ENCODE measurements around the gene DPH1.

DNA sequence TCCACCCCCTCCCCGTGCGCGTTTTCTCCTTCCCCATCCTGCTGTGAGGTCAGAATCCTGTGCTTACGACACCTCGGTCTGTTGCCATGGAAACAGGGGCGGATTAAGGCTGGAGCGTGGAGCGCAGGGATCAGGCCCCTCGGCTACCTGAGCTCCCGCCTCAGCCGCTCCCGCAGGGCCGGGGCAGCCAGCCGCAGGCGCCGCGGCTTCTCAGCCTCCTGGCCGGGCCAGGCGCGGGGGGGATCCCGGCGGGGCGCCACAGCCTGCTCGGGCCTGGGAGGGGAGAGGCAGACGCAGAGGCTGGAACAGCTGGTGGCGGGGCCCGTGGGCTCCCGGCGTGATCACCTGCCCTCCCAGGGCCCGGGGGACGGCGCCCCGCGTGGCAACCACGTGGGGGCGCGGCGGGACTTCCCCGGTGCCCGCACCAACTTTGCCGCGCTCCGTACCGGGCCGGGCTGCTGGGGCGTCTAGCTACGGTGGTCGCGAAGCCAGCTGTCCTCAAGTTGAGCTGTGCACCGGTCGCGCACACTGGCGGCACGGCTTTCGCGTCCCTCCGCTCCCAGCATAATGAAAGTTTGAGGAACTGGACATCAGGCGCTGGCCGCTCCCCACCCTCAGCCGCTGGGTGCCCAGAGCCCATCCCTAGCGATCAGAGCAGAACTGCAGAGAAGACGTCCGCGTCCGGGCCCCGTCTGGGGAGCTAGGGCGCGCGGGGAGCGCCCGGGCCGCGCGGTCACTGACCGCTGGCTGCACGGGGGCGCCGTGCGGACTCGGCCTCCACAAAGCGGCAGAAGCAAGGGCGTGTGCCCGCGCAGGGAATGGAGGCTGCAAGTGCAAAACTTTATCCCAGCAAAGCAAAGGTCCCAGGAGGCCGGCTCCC, 6.0 kb upstream of the DPH1 start:
- TF ChIP-seq CTCF (IDR thresholded peaks at IDR 0.05; ENCODE audit: low read depth, low read length) (no peak), POLR2A (IDR thresholded peaks at IDR 0.05; ENCODE audit: extremely low read depth, insufficient read length) (no peak), MYC (IDR thresholded peaks at IDR 0.05; ENCODE audit: low read depth, low read length) (no peak)
- TF ChIP-seq, protein P1, sequence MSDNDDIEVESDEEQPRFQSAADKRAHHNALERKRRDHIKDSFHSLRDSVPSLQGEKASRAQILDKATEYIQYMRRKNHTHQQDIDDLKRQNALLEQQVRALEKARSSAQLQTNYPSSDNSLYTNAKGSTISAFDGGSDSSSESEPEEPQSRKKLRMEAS (IDR thresholded peaks at IDR 0.05; ENCODE audit: low read depth, low read length), result no peak
